ENCODE measurements around the gene SPATA45.

SPATA45 gene

DNA sequence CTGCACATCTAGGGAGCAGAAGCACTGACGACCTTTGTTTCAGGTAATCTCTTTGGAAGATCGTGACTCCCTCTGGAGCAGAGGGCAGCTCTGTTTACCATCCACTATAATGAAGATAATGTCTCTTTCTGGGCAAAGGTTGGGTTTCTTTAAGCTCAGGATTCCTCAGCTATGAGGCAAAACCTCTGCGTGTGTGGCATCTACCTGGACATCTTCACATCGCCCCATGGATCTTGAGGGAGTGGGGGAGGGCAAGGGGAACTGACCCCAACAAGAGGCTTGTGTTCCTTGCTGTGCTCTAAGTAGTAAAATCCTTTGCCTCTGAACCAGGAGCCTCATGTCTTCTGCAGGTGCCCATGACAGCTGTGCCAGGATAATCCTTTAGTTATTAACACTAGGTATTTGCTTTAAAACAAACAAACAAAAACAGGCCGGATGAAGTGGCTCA, 19.6 kb downstream of the SPATA45 start:
- DNase-seq: no peak

DNA sequence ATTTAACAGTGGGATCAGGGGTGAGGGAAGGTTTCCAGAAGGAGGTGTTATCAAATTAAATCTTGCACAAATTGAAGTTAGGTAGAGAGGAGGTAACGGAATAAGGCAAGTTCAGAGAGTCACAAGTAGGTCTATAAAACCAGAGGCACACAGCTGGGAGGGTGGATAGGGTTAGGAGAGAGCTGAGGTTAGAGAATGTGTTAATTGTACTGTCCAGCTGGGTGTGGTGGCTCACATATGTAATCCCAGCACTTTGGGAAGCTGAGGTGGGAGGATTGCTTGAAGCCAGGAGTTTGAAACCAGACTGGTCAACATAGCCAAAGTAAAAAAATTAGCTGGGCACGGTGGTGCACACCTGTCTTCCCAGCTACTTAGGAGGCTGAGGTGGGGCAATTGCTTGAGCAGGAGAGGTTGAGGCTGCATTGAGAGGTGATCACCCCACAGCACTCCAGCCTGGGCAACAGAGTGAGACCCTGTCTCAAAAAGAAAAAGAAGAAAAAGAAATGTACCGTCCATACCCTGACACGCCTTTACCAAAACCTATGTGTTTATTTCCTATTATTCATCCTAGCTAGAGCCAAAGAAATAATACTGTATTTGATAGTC, 20.2 kb downstream of the SPATA45 start:
- DNase-seq: no peak

DNA sequence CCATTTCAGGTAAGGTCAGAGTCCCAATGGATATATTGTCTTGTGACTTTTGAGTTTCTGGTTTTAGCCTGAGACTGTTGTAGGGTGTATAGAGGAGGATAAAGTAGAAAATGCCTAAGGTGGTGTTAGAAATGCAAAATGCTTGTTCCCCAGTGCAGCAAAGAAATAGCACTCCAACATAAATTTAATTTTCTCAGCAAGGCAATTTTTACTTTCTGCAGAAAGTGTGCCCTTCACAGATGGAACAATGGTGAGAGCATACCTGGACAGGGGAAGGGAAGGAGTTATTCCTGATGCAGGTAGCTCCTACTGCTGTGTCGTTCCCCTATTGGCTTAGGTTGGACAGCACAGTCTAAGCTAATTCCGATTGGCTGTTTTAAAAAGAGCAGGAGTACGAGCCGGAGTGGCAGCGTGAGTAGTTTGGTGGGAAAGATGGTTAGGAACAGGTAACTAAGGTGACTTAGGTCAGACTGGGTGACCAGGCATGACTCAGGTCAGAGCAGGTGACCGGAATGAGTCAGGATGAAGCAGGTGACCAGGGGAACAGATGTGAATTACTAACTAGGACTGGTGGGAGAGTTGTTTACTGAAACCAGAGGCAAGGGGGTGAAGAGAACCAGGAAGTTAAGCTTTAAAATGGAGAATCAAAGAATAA, 21.5 kb downstream of the SPATA45 start:
- no peak for DNase-seq

DNA sequence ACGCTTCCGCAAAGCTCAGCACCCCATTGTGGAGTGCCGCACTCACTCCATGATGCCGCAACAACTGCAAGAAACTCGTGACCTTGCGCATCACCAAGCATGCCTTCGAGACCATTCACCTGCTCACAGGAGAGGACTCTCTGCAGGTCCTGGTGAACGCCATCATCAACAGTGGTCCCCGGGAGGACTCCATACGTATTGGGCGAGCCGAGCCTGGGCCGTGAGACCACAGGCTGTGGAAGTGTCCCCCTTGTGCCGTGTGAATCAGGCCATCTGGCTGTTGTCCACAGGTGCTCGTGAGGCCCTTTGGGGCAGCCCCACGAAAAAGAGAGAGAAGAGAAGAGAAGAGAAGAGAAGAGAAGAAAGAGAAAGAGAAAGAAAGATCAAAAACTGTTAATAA, 23.2 kb downstream of the SPATA45 start:
- DNase-seq: no peak

DNA sequence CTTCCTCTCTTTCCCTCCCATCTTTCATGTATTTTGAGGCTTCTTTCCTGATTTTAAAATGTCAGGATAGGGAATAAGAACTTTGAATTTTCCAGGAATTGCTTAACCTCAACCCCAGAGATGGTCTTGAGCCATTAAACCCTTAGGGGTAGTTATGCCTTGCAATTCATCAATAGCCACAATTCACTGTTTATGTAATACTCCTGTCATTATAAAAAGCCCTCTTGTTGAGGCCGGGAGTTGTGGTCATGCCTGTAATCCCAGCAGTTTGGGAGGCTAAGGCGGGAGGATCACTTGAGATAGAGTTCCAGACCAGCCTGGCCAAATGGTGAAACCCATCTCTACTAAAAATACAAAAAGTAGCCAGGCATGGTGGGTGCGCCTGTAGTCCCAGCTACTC, 24.5 kb downstream of the SPATA45 start:
- DNase-seq: no peak

DNA sequence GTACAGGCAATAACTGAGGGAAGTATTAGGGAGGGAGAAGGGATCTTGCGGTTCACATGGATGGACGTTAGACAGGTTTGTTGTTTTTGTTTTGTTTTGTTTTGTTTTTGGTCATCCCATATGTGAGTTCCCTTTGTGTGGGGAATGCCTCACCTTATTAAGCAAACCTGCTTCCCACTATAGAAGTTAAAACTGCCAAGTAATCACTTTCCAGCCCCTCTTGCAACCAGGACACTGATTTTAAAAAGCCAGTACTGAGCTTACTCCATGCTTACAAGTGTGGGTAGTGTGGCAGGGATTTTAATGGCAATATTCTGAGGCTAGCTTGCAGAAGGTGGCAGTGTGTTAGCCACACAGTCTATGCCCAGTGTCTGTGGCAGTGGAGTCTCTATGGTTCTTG, 26.5 kb downstream of the SPATA45 start:
- no peak for DNase-seq

DNA sequence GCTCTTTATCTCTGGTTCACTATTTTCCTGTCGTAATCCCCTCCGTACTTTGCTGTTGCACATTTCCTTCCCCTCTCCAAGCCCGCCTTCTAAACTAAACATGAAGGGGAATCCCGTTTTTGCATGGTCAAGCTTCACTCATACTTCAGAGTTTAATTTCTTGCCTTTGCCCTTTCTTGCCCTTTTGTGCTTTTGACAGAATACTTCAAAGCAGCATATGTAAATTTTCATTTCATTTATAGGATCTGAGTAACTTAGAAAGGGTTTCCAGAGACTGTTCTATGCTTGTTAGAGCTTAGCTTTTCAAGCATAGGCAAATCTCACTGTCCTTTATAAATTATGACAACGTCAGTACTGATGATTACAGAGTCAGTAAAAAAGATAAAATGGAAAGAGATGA, 27.7 kb downstream of the SPATA45 start:
- no peak for DNase-seq

DNA sequence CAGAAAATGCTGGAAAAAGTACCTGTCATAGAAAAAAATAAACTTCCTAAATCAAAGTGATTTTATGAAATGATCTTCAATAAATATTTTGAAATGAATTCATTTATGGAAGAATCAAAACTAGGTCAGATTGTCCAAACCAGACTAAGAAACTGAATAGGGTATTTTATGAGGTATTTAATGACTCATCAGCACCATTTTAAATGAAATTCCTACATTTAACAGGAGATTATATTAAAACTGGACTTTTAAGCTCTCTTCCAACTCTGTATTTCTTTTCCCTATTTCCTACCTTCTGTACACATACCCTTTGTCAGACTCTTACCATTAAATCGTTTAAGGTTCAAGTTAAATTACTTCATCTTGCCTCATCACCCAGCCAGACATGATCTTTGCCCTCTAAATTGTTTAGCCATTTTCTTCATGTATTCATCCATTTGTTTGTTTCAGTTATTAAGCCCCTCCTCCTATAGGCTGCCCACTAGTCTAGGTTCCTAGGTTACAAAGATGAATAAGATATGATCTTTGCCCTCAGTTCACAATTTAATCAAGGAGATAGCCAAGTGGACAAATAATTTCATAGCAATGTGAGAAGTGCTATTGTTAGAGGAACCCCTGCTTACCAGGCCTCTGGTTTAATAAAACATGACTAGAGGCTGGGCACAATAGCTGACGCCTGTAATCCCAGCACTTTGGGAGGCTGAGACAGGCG, 30.7 kb downstream of the SPATA45 start:
- no peak for DNase-seq

DNA sequence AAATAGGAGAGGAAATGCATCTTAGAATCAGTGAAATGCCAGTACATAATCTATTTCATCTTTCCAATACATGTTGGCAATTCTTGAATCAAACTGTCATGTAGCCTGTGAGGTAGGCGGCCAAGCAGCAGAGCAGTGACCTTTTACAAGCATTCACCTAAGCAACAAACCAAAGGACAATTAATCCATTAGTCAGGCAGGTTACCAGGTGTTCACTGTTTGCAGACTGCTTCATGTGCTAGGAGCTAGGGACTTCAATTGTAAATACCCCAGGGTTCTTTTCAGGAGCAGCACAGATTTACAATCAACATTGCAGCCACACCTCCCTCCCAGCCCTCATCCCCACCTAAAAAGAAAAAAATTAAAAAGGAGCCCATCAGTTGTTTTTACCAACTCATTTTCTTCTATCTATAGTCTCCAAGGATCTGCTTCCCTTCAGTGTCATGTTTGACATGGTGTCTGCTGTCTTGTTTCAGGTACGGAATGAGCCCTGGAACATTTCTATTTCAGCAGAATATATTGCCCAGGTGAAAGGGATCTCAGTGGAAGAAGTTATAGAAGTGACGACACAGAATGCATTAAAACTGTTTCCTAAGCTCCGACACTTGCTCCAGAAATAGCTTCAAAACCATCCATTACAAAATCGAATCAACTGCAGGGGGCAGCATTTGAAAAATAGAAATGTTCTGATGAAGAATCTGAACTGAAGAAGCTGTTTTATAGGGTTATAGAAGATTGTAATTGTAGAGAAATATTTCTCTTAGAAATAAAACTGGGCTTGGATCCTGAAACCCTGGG, 32.7 kb downstream of the SPATA45 start:
- no peak for DNase-seq

DNA sequence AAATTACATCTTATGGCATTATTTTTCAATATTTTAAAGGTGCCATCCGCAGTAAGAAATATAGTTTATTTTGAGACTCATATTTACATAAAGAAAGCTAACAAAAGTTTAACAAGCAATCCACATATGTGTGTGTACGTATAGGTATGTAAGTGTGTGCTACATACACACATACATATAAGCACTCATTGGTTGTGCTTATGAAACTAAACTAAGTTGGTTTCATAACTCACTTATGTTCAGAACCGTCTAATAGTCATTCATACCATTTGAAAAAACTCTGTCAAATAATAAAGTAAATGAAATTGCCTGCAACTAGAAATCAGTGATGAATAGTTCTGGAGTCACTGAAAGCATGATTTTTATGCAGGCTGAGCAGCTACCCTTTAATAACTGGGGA, 41.7 kb downstream of the SPATA45 start:
- no peak for DNase-seq

DNA sequence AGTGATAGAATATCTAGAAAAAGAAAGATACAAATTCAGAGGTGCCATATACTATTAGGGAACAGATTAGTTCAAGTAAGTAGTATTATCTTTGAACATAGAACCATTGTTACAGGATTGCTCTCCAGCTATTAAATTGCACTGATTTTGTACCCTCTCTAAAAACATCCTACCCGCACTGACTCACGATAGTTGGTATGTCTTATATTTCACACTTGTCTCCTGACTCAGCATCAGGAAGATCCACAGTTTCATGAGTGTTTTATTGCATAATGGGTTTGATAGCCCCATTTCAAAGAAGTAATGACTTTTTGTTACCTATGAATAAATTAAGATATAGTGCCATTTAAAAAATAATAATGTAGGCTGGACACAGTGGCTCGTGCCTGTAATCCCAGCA, 49.8 kb downstream of the SPATA45 start:
- DNase-seq: no peak

DNA sequence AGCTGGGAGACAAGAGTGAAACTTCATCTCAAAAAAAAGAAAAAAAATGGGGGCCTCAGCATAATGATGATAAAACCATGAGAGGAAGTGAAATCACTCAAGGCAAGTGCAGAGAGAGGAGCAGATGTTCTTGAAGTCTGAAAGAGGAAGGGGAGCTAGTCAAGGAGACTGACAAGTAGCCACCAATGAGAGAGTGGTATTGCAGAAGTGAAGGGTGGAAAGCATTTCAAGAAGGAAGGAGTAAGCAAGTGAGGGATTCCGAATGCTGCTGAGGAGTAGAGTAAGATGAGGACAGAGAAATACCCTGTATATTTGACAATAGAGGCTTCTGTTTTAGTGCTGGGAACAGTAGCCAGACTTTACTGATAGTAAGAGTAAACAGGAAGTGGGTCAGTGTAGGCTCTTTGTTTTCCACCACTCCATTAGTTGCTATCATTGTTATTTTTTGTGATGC, 52.9 kb downstream of the SPATA45 start:
- DNase-seq: no peak

DNA sequence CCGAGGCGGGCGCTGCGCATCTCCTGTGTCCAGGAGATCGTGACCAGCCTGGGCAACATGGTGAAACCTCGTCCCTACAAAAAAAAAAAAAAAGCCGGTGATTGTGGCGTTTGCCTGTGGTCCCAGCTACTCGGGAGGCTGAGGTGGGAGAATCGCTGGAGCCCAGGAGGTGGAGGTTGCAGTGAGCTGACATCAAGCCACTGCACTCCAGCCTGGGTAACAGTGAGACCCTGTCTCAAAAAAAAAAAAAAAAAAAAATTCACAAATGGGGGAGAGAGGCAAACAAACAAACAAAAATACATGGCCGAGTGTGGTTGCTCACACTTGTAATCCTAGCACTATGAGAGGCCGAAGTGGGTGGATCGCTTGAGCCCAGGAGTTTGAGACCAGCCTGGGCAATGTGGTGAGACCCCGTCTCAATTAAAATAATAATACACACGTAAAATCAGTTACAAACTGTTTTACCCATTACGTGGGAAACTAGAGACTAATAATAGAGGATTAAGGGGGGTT, 55.0 kb downstream of the SPATA45 start:
- no peak for DNase-seq

DNA sequence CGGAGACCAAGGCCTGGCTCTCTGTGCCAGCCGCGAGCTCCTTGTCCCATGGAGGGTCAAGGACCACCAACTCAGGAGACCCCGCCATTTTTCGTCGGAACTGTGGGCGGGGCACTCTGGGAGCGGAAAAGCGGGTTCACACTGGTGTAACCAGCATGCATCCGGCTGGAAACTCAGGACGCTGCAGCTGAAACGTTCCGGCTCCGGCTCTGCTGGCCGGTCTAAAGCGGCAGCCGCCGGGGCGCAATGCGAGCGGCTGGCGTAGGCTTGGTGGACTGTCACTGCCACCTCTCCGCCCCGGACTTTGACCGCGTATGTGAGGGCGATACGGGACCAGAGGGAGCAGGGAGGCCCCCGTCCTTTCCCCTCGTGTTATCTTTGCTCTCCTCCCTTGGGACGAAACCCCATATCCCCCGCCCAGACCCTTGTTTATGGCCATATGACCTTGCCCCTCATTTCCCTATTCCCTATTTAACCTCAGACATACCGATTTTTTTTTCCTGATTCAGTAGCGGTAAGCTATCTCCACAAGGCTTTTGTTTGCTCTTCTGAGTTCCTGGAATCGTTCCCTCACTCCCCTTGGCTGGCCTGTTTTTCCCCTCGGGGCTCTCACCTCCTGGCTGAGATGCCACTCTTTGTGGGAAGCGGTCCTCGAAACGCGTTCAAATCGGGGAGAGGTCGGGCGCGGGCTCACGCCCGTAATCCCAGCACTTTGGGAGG, 55.6 kb downstream of the SPATA45 start, which contains the start of the genes NSL1 and TATDN3:
TSS of gene NSL1 (minus strand) at position 102 of the 720 bp plus-strand sequence. CDS start at position 88, 14 bp downstream.
TSS of gene TATDN3 (plus strand) at position 219 of the 720 bp plus-strand sequence. CDS start at position 247, 28 bp downstream.
- peak; percentile 82 for DNase-seq

DNA sequence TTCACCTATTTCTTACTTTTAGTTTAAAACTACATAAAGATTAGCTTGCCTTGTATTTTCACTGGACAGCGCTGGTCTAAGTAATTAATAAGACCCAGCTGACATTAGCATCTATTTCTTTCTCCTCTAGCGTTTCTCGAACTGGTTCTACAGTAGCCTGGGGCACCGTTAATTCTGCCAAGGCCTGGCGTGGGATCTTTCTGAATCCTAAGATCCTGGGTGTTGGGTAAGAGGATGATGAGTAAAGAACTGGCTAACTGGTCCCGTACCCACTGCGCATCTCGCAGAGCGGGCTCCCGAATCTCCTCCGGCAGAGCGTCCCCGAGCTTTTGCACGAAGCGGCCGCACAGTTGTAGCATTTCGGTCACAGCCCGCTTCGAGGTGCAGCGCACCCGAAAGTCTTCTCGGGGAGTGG, 56.2 kb downstream of the SPATA45 start:
- DNase-seq: peak; percentile 82

DNA sequence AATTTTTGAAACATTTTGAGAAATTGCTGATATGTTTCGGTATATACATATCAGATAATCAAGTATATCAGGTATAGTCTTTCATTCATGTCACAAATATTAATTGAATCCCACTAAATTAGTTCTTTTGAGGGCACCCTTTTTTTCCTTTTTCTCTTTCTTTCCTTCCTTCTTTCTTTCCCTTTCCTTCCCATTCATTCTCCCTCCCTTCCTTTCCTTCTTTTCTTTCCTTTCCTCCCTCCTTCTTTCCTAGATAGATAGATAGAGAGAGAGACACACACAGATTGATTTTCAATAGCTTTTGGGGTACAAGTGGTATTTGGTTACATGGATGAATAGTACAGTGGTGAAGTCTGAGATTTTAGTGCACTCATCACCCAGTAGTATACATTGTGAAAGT, 61.6 kb downstream of the SPATA45 start:
- DNase-seq: no peak

DNA sequence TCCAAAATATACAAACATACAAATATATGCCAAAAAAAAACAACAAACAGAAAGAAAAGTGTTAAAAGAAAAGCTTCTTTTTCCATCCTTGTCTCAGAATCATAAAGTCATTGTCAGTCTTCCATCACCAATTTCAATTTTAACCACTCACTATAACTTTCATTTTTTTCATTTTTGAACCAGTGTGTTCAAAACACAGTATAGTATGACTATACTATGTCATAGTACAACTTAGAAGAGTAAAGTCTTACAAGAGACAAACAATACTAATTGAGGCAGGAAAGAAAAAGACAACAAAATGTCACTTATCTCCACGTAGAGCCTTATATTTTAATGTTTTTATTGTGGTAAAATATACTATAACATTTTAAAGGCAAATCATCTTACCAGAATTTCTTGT, 63.5 kb downstream of the SPATA45 start:
- DNase-seq: no peak

DNA sequence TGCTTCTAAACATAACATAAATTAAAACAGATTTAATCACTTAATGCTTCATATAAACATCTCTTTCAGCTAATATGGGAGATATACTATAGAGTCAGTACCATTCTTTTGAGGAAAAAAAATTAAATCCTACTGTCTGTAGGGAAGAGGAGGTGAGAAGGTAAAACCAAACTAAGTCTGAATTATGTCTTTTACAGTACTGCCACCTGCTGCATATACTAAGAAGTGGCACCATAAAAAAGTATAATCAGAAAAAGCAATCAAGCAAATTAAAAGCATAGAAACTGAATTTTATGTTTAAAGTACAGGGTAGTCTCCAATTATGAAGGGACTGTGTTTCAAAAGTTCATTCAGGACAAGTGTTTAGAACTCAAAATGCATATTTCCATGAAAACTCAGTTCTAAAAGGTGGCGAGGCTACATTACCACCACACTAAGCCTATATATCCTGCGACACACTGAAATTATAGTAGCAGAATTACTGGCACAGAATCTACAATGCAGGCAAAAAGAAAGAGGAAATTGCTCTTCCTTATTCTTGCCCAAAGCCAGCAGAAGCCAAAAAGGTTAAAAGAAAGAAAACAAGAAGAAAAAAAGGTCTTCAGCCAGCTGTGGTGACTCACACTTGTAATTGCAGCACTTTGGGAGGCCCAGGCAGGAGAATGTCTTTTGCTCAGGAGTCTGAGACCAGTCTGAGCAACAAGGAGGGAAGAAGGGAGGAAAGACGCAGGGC, 64.9 kb downstream of the SPATA45 start:
- DNase-seq: peak; percentile 20

DNA sequence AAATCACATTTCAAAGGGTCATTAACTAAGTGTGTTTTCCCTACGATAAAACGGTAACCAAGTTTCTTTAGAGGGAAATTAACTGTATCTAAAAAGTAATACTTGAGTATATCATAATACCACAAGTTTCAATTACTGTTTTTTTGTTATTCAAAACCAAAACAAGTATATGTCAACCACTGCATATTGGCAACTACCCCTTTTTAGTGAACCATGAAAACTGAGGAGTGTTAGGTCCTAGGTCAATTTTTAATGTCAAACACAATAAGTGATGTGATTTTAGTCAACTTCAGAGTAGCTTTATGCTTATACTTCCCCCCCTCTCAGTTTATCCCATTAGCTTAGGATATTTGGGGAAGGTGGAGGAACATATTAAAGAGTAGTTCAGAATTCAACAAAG, 66.2 kb downstream of the SPATA45 start:
- no peak for DNase-seq

DNA sequence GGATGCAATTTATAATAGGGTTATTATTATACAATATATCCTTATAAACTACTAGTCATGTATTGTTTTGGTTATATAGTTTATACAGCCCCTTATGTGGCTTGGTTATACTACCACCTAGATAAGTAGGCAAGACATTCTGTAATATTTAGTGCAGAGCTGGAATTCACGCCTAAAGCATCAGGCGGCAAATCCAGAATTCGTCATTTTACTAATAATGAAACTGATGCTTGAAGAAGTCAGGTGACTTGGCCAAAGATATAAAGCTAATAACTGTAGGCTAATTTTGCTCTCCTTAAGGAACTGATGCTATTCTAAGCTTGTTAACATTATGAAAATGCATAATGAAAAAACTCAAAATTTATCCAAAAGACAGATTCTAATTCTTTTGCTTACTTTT, 66.7 kb downstream of the SPATA45 start:
- no peak for DNase-seq

All from DMS 273 treated with DMSO at 0.1 percent for 48 hours (cell line).